ENCODE data around the gene RADIL.

Gene RADIL

DNA sequence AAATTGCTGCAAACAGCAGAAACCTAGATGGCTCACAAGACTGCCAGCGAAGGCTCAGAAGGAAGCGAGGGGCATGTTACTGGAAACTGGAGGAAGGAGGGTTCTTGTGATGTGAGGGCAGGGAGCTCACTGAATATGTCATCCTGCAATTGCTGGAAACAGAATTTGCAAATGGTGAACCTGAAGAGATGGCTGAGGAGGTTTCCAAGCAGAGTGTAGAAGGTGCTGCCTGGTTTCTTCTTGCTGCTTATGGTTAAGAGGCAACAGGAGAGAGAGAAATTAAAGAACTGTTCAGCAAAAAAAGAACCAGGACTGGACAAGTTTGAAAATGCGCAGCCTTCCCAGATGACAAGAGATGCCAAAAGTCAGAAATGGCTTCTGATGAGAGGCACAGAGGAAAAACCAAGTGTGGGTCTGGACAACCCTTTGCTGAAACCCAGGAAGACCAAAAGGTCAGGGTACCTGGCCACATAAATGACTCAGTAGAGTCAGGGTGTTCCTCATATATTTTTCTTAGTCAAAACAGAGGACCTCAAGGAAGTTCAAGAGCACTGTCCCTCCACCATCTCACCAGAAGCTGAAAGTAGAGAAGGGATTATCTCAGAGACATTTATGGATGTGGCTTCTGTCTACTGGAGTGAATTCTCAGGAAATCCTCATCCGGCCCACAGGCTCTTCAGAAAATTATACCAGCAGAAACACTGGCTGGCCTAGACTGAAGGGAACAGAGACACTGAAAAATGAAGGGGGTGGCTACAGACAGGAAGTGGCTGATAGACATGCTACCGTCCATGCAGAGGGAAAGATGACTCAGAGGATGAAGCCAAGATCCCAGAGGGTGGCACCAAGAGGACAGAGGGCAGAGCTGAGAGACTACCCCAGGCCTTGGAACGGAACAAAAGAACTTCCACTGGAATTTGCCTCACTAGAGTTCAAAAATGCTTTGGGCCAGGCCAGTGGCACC, 31.8 kb downstream of the RADIL start:
- no peak for DNase-seq

DNA sequence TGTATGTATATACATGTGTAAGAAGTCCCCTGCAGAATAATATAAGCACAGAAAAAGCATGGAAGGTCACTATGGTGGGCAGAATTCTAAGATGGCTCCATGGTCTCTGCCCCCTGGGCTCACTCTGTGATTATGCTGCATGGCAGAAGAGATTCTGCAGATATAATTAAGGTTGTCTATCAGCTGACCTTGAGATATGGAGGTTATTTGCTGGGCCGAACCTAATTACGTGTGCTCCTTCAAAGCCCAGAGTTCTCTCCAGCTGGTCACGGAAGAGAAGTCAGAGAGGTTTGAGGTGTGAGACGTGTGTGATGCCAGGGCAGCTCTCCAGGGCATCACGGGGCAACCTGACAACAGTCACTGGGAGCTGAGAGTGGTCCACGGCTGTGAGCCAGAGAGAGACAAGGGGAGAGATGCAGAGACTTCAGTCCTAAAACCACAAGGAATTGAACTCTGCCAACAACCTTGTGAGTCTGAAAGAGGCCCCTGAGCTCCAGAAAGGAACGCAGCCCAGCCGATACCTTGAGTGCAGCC, 33.2 kb downstream of the RADIL start:
- no peak for DNase-seq

DNA sequence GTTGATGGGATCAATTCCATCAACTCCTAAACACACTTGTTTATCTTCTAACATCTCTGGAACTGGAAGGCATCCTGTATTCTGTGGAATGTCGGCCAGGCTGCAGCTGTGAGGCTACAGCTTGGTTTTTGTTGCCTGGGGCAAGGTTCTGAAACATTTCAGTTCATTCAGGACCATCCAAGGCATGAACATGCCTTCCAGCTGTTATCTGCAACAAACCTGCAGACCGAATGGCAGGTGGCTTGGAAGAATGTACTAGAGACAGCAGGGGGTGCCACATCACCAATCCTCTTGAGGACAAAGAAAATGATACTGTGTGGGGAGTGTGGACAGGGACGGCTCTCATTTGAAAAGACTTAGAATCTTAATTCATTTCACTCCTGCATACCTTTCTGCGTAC, 34.1 kb downstream of the RADIL start:
- DNase-seq, result no peak

DNA sequence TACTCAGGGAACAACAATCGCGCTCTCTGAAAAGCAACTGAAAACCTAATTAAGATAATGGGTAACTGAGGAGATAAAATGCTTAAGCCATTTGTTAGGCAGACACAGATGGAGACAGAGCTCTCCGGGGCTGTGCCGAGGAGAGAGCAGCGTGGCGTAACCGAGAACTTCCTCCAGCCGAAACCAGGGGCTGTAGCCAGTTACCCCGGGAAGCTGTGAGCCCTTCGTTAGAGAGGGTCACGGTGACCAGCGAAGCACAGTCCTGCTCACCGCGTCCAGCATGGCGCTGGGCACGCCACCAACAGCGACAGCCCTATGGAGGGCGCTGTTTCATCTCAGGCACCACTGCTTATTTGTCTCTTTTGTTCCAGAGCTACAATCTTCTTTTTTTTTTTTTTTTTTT, 37.8 kb downstream of the RADIL start:
- DNase-seq, result no peak

DNA sequence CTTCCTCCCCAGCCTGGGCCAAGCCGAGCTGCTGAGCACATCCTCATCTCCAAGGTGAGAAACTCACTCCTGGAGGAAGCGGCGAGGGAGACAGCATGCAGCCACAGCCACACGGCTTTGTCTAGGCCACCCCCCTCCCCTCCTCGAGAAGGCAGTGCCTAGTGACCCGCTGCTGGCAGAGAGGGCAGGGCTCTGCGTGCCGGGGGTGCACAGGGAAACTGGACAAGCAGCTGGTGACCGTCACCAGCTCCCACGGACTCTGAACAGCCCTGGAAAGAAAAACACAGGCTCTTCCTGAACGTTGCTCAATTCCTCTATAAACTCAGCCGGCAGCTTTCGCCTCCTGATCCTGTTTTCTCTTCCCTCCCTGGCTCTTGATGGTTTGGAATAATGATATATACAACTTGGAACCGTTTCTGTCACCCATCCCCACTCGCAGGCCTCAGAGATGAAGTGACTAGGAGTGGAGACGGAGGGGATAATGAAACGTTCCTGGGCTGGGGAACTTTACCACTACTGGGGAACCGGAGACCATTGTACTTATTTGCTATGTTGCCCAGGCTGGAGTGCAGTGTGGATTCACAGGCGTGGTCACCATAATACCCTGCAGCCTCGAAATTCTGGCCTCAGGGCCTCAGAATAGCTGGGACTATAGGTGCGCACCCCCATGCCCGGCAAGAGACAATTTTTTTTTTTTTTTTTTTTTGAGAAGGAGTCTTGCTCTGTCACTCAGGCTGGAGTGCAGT, 41.0 kb downstream of the RADIL start:
- DNase-seq, result no peak

DNA sequence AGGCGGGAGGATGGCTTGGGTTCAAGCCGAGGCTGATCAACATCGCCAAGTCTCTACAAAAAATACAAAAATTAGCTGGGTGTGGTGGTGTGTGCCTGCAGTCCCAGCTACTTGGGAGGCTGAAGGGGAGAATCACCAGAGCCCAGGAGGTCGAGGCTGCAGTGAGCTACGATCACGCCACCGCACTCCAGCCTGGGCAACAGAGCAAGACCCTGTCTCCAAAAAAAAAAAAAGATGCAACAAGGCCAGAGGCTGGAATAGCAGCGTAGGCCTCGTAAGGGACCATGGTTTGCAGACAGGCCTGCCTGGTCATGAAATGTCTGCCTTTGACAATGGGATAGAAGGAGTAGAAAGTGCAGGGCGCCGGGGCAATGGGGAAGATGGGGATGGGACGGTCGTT, 41.7 kb downstream of the RADIL start:
- DNase-seq, result no peak

DNA sequence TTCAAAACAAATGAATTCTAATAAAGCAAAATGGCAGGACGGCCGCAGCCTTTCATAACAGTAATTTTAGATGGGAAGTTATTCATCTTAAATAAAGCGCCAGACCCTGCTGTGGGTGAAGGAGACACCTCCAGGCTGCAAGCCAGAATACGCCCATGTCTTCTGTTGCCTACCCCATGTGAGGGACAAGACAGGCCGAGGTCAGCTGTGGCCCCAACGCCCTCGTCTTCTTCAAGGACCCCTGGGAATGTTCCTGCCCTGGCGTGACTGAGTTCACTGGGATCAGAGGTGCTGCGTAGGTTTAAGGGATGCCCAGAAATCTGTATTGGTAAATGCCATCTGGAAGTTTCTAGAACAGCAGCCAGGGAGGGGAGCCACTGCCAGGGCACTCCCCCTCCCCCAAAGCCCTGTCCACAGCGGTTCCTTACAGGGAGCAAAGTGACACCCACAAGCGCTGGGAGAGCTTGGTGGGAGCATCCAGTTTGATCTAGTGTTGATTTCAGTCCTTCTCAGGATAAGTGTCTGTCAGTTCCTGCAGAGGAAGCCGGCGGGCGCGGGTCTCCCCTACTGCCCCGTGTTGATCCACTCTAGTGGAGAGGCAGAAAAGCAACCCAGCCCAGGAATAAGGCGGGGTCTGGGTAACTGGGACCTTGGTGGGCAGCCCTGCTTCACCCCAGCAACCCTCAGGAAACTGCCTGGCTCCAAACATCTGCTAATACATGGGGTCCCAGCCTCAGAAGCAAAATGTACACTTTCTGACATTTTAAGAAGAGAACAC, 42.3 kb downstream of the RADIL start:
- DNase-seq, result no peak

DNA sequence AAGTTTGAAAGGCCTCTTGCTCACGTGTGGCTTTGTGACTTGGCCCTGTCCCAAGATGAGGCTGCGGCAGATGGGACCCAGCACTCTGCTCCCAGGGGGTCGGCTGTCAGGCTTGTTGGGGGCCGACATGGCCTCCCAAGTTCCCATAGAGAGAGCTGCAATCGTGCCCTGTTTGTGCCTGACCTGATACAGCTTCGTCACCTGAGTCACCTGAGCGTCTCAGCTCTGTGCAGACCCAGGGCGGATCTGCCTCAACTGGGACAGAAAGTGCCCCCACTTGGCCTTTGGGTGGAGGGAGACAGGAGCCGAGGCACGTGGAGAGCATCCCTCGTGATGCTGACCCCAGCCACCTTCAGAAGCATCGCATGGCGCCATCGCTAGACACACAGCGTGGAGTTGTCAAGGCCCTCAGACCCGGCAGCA, 43.4 kb downstream of the RADIL start:
- DNase-seq, result no peak

DNA sequence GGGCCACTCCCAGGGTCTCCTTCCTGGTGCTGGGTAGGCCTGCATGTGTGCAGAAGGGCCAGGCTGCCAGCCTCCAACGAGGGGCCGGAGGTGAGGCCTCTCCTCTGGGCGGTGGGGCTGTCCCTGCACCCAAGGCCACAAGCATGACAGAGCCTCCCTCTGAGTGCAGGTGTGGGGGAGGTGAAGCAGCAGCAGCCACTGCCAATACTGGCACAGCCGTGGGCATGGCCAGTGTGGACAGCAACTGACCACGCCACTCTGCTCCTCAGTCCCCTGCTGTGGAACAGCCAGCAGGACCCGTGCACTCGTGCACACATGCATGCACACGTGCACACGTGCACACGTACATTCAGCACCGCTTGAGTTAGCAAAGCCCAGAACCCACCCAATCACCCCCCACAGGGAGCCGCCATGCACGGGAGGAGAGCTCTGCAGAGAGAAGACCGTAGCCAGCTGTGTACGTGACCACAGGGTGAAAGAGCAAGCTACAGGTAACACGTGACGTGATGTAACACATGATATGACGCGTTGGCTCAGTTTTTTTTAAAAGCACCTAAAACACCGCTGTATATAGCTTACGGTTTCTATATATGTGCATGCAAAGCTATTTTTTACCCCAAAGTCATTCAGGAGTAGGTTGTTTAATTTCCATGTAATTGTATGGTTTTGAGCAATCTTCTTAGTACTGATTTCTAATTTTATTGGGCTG, 44.7 kb downstream of the RADIL start:
- no peak for DNase-seq

DNA sequence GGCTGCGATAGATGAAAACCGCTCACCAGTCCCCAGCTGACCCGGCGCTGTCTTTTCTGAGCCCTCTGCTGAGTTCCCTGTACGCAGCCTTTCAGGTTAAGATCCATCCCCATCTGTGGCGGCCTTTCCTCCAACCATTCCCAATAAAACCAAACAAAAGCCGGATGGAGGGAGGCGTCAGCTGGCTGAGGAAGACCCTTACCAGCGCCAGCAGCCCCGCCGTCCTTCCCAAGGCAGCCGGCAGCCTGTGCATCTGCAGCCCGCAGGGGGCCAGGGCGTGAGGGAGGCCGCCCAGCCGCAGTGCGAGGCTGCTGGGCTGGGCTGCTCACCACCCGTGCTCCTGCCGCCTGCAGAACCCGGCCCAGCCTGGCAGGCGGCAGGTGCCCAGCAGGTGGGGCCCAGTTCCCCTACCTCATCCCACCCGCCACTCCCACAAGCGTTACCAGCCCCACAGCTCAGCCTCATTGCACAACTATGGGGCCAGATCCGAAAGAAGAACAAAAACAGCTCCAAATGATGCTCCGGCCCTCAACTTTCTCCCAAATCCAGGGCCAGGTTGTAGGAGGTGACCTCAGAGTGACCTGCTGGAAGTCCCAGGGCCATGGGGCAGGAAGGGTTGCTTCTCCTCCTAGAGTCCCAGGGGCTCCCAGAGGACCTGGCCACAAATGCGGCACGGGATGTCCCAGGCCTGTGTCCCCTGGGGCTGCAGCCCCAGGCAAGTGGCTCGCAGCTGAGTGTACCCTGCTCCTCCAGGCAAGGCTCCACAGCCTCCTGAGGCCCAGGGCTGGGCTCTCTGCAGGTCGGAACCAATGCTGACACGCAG, 45.5 kb downstream of the RADIL start:
- DNase-seq, result no peak

DNA sequence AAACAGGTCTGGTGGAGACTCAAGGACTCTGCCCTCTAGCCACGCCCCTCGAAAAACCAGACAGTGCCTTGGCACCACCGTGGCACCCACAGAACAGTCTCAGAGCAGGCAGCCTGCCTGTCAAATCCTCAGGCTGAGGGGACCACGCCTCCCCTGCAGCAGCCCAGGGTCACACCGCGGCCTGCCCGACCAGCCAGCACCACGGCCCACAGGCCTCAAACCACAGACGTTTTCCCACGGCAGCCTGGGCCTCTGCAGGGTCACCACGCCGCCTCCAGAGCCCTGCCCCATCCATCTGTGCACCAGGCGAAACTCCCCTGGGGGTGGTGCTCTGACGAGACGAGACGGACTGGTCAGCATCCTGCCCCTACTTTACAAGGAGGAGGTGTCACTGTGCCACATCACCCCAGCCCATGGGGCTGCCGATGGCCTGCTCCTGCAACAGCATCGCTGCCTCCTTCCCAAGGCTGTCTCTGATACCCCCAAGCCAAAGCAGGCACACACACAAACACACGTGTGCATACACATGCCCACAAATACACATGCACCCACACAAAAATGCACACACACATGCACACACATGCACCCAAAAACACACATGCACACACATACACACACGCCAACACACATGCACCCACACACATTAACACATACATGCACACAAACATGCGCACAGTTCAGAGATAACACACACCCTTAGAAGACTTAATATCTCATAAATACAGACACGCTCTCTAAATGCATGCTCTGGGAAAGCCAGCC, 46.3 kb downstream of the RADIL start:
- DNase-seq, result no peak

DNA sequence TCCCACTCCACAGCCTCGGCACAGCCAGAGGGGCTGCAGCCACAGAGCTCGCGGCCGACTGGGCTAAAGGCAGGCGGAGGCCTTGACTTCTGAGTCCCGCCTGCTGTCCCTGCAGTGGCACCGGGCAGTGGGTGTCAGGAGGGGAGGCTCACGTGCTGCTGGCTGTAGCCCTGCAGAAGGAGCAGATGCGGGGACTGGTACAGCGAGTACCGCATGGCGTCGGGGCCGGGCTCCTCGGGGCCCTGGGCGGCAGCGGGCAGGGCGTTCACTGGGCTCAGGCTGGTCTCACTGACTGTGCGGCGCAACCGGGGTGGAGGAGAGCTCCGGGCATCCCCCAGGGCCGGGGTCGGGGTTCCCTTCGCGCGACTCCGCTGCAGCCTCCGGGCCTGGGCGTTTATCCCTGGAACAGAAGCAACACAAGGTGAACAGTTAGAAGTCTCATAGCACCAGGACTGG, 47.3 kb downstream of the RADIL start:
- DNase-seq, result no peak

DNA sequence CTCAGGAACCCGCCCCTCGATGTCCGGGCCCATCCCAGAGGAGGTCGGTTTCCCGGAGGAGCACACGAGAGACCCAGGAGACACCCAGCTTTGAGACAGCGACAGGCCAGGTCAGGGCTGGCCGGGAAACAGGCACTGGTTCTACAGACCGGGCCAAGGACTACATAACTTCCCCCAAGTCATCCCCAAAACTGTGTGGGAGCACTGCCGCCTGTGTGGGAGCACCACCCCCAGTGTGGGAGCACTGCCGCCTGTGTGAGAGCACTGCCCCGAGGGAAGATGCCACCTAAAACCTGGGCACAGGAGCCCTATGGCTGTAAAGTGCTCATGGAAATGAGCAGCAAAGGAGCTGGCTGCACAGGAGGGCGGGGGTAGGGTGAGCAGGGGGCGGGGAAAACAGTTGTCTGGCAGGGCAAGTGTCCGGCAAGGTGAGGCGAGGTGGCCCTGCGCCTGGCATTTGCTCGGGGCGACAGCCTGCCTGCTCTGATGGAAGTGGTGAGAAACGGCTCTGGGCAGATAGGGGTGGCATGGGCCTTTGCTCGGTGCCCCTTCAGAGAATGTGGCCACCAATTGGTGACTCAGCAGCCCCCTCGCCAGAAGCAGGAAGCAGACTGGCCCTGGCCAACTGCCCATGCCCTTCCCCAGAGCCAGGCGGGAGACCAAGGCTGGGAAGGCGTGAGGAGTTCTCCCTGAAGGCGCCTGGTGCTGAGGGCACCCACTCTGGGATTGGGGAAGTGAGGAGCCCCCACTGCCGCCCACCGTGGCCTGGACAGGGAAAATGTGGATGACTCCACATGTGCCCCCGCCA, 47.9 kb downstream of the RADIL start:
- DNase-seq, result no peak

DNA sequence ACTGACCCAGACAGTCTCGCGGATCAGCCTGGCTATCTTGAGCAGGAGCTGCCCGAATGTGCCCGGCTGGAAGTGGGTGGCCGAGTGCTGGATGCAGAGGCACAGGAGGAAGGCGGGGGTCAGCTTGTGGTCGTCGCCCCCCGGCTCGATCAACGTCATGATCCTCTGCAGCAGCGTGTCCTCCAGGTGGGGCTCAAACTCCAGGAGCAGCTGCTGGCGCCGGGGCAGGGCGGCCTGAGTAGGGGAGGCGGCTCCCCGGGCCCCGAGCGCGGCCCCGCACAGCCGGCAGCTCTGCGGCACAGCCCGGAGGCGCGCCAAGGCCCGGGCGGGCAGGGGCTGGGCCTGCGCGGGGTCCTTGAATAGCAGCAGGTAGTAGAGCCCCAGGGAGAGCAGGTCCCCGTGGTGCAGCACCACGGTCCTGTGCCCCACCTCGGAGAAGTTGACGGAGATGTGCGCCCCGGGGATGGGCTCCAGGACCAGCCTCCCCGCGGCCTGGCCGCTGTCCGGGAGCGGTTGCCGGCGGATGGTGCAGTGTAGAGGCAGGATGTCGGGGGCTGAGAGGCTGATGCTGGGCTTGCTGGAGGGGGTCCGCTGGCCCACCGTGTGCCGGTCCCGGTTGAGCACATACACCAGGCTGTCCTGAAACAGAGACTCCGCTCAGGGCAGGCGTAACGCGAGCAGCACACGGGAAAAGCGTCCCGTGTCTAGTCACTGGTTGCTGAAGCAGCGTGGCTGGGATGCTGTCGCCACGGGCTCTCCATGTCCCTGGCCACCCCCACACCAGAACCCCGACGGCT, 48.7 kb downstream of the RADIL start:
- no peak for DNase-seq

DNA sequence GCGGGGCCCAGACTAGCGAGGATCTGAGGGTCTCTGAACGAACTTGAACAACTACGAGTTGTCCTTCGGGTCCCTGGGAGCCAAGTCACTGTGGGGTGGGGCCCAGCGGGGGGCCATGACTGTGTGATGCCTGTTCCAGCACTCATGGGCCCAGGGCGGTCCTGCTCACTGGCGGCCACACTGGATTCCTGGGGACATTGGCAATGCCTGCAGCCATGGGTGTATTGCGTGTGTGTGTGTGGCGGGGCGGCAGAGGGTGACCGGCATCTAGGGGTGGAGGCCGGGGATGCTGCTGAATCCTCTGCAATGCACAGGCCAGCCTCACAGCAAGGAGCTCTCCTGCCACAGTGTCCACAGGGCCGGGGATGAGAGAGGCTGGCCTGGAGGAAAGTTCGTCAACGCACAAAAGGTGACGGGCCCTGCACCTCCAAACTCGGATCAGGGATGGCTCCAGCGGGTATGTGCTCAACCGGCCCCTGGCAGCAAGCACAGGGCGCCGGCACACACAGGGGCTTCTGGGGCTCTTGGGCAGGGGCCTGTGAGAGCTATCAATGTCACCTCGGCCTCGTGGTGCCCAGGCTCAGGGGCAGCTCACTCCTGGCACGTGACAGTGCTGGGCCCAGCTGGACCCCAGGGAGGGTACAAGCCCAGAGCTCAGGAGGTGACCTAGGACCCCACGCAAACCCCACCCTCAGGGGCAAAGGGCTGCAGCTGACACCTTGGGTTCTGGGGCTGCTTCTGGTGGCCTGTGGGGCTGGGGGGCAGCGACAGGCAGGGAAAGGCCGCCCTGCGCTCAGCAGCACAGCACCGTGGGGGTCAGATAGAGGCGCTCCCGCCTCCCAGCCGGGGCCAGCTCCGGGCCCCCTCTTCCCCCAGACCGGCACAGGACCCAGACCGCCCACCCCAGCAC, 49.6 kb downstream of the RADIL start:
- DNase-seq, result no peak

DNA sequence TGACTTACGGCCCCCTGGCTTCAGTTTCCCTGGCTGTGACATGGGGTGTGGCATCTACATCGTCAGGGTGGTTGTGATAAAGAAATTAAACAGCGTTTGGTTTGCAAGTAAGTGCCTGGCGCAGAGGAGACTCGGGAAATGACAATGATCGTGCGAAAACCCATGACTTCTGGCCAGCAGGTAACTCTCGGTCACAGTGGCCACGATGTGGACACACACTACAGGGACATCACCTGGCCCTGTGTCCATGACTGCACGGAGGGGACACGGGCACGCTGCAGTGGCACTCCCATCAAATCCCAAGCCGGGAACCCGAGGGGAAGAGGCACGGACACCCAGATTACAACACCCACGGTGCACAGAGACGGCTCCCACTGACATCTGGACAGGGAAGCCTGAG, 50.3 kb downstream of the RADIL start:
- no peak for DNase-seq

DNA sequence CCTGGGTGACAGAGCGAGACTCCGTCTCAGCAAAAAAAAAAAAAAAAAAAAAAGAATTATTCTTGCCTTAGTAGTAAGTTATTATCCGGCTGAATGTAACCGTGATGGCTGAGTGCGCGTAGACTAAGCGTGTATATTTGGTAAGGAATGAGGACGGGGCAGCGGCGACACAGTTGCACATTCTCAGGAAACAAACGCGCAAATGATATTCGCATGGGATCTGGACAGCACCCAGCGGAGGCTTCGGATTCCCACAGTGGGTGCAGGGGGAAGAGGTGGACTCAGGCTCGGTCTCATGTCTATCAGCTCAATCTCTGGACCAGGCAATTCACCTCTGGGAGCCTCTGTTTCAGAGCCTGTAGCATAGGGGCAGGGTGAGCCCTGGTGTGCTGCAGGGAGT, 50.8 kb downstream of the RADIL start:
- no peak for DNase-seq

Data from activated naive CD4-positive, alpha-beta T cell (primary cell).